ENCODE data around the gene MINAR2. TPM values are rescaled to one million over a fixed set of nuclear protein-coding genes. Genes with fewer than 3 reads are reported as not detected.
A peak's percentile ranks its signal among the peaks of the same experiment; 100 is the strongest.

The MINAR2 gene
- total RNA-seq, 1 donor from 2014 or later, result not detected

DNA sequence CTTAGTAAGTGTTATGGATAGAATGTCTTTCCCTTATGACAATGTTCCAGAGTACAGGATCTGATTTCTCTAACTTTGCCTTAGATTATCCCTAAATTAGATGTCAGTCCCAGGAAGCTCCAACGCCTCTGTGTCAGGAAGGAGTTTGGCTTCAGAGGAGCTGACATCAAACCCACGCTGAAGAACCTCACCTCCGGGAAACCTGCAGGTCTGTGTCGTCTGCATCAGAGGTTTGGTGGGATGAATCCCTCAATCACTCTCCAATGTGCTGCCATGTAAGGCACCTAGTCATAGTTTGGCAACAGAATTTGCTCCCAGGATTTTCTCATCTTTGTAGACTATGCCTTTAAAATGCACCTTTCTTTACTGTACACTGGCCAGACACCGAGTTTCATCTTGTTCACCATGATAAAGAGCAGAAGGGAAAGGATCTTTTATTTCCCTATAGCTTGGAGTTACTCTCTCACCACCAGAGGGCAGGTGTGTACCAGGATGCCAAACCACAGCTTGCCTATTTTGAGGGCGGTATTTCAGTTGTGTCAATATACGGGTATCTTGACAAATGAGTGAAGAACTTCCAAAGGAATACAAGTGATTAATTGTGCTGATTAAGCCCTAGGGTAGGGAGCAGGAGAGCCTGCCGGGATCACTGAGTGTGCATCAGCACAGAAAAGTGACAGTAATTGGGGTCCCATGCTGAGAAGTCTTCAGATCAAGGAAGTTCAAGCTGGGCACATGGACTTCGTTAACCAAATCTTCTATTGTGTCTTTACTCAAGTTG lies 23.4 kb downstream of the MINAR2 start:
- peak; percentile 25 to 53 for DNase-seq (ENCODE audit: low read depth in 2 of 2)

DNA sequence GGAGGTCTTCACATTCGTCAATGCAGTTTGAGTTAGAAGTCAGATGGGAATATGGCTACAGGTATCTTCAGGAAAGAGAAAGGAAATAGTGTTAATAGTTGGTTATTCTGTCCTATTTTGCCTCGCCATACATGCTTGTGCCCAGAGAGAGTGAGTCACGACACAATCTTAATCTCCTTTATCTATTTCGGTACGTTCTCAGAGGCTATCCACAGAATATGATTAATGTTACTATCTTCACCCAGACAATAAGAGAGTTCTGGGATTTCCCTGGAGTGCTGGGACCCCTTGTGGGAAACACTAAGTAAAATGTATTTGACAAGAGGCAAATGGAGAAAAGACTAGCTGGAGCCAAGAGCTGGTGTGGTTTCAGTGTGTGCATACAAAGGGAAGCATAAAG lies 25.5 kb downstream of the MINAR2 start:
- no peak for DNase-seq (ENCODE audit: low read depth in 2 of 2)

DNA sequence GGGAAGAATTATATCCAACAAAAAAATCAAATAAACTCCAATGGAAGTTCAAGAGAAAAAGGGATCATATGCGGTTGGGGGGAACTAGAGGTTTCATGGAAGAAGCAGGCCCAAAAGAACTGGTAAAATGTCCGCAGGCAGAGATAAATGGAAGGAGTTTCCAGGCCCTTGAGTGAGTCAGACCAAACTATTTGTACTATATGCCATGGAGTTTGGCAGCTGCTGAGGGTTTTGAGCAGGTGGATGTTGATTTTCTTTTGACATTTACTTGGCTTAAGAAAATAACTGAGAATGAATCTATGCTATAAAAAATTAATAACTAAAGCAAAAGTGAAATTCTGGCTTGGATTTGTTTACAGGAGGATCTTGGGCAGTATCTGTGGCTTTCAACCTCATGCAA lies 33.7 kb downstream of the MINAR2 start:
- no peak for DNase-seq (ENCODE audit: low read depth in 2 of 2)

DNA sequence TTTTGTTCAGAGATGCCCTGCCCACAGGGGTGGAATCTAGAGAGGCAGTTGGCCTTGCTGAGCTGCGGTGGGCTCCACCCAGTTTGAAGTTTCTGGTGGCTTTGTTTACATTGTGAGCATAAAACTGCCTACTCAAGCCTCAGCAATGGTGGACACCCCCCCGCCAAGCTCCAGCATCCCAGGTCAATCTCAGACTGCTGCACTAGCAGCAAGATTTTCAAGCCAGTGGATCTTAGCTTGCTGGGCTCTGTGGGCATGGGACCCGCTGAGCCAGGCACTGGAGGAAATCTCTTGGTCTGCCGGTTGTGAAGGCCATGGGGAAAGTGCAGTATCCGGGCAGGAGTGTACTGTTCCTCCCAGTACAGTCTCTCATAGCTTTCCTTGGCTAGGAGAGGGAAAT lies 55.5 kb downstream of the MINAR2 start:
- DNase-seq (ENCODE audit: low read depth in 2 of 2), result no peak

DNA sequence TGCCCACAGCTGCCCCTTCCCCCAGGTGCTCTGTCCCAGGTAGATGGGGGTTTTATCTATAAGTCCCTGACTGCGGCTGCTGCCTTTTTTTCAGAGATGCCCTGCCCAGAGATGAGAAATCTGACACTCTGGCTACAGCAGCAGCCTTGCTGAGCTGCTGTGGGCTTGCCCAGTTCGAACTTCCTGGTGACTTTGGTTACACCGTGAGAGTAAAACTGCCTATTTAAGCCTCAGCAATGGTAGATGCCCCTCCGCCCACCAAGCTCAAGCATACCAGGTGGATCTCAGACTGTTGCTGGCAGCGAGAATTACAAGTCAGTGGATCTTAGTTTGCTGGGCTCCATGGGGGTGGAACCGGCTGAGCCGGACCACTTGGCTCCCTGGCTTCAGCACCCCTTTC lies 56.8 kb downstream of the MINAR2 start:
- no peak for DNase-seq (ENCODE audit: low read depth in 2 of 2)

DNA sequence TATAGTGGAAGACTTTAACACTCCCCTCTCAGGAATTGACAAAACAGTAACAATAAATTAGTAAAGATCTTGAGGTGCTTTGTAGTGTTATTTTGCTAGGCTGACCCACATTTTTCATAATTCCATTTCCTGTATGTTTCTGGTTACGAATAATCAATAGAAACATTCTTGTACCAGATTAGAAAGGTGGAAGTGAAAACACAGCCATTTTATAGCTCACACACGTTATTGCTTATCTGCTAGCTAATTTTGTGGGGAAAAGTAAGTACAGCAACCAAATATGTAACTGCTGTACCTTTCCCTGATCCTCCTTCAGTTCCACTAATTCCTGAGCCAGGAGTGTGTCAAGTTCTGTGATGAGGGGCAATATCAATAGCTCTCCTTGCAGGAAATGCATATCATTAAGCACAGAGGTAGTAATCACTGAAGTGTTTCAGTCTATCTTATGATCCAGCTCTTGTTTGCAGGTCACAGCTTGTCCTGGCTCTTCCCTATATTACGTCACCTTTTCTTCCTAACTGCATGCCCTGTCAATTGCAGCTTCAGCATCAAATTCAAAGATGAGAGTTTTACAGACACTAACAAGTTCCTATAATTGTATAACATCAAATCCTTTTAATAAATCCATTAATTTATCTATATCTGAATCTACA lies 59.4 kb downstream of the MINAR2 start:
- DNase-seq (ENCODE audit: low read depth in 2 of 2), result no peak

Other genes with a start within 250 kb of the MINAR2 start
- gene CHSY3, start 156.4 kb downstream of the MINAR2 start, total RNA-seq, result 3.0 and 3.4 TPM in 2 replicates